SK-N-MC (cell line): ENCODE results near the gene ADAMTS17.

Experiments used
- EZH2 ChIP-seq: fragments of 200-600 bp; sonication (generic); IDR thresholded peaks from one replicate; pipeline ENCODE4 v1.6.1; 2017; ENCODE audit warnings: antibody characterized with exemption
- POLR2AphosphoS5 ChIP-seq: IDR thresholded peaks from 2 replicates; pipeline ENCODE4 v1.6.1; 2012; ENCODE audit warnings: mild to moderate bottlenecking, low read depth, low read length, borderline replicate concordance

- no peak for TF ChIP-seq POLR2AphosphoS5
- TF ChIP-seq EZH2, result no peak
These were observed 363.3 kb downstream of the ADAMTS17 start for GRCh38 chr15:99978426-99978825.
